ENCODE measurements around the gene INF2. TPM values are rescaled to one million over a fixed set of nuclear protein-coding genes. Genes with fewer than 3 reads are reported as not detected.

INF2 gene
- total RNA-seq, 4 donors from 2014 or later, result 44.6 to 102 (median 64.7) TPM

DNA sequence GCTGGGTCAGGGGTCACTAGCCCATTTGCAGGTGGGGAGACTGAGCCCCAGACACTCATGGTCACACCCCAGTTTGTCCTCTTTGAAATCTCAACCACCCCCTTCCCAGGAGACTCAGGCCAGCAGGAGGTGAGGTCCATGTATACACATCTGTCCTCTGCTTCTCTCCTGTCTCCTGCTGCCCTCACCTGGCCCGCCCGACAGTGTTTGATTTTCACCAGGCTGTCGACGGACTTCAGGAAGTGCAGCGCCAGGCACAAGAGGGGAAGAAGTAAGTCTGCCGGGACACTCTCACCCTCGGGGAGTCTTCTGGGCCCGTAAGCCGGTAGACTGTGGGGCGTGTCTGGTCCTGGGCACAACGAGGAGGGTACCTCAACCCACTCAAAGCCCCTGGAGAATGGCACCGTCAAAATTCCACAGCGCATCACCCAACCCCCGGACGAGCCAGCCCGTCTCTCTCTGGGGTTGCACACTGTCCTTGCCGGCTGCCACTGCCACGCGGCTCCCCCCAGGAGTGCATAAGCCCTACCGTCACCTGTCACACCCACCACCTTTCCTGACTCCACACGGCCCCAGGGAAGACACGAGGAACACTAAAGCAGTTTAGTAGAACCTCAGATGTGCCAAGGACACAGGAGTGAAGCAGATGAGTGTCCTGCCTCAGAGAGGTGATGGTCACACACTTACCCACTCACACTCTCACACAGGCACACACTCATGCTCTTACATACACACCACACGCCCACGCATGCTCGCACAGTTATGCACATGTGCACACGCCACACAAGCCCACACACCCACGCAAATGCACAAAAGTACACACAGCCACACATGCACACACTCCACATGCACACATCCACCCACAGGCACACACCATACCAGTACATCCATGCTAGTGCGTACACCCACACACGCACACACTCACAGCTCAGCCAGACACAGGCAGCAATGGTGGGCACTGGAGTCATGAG, 50.4 kb downstream of the INF2 start:
- H3K4me3 ChIP-seq, result no peak overlapping the region
- no peak overlapping the region for H3K27ac ChIP-seq
- TF ChIP-seq EP300 (IDR thresholded peaks at IDR 0.05) (no peak), POLR2AphosphoS5 (IDR thresholded peaks at IDR 0.05) (no peak), POLR2A (IDR thresholded peaks at IDR 0.05) (no peak)
- TF ChIP-seq, protein P1, sequence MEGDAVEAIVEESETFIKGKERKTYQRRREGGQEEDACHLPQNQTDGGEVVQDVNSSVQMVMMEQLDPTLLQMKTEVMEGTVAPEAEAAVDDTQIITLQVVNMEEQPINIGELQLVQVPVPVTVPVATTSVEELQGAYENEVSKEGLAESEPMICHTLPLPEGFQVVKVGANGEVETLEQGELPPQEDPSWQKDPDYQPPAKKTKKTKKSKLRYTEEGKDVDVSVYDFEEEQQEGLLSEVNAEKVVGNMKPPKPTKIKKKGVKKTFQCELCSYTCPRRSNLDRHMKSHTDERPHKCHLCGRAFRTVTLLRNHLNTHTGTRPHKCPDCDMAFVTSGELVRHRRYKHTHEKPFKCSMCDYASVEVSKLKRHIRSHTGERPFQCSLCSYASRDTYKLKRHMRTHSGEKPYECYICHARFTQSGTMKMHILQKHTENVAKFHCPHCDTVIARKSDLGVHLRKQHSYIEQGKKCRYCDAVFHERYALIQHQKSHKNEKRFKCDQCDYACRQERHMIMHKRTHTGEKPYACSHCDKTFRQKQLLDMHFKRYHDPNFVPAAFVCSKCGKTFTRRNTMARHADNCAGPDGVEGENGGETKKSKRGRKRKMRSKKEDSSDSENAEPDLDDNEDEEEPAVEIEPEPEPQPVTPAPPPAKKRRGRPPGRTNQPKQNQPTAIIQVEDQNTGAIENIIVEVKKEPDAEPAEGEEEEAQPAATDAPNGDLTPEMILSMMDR (IDR thresholded peaks at IDR 0.05), result no peak
- WGBS, 2 donors (ENCODE audit: low coverage in 1 of 2), result 80 to 95% methylated on average over 7 to 8 of the region's 29 CpGs
- H3K9me3 ChIP-seq, result no peaks in the 10 kb centered on the region
- no peaks in the 10 kb centered on the region for H3K27me3 ChIP-seq
- ATAC-seq, result no peak
- peaks cover 0 to 45% of the 10 kb centered on the region in 2 donors for H3K36me3 ChIP-seq
- peaks cover 0 to 25% (median 22%) of the 10 kb centered on the region in 3 donors for H3K4me1 ChIP-seq

DNA sequence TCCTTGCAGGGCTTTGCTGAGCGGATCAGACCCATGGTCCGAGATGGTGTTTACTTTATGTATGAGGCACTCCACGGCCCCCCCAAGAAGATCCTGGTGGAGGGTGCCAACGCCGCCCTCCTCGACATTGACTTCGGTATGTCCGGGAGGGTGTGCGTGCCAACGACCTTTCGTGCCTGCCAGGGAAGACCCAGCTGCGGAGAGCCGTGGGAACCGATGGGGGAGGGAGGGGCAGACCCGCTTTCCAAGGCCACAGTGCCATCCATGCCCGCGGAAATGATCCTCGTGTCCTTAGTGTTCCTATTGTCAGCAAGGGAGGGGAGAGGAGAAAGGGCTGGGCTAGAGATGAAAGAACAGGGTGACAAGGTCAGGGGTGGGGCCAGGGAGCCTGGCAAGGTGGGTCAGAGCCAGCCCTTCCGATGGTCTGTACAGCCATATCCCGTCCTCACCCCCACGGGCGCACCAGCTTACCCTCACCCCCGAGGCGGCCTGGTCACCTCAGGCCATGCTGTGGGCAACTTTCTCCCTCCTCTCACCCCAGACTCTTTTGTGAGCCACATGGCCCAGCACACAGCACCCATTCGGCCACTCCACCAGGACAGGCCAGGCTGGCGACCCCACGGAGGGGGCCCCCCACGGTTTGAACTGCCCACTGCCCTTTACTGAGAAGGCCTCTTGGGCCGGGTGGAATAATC, 51.8 kb downstream of the INF2 start:
- Histone ChIP-seq H3K27me3 (no peaks in the 10 kb centered on the region), H3K4me3 (no peak overlapping the region), H3K27ac (no peak overlapping the region), H3K4me1 (peaks cover under 1 to 20% (median 12%) of the 10 kb centered on the region in 3 donors), H3K36me3 (peaks cover 0 to 45% of the 10 kb centered on the region in 2 donors), H3K9me3 (no peaks in the 10 kb centered on the region)
- ATAC-seq, result no peak
- WGBS, 2 donors (ENCODE audit: low coverage in 1 of 2), result 83% methylated on average over 12 of the region's 29 CpGs; no CpG with 5 or more reads in 1 of the 2 donors
- no peak for TF ChIP-seq POLR2AphosphoS5 (IDR thresholded peaks at IDR 0.05)
- TF ChIP-seq EP300 (IDR thresholded peaks at IDR 0.05), result no peak

DNA sequence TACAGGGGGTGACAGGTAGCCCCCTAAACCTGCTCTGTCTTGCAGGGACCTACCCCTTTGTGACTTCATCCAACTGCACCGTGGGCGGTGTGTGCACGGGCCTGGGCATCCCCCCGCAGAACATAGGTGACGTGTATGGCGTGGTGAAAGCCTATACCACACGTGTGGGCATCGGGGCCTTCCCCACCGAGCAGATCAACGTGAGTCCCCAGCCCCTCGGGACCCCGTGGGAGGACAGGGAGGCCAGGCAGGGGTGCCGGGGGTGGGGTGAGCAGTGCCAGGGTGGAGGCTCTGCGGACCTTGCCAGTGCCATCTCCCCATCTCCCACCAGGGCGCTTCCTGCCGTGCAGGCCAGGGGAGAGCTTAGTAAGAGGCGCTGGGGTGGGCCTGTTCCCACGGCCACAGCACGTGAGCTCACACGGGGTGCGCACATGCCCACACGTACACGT, 52.4 kb downstream of the INF2 start:
- Histone ChIP-seq H3K27ac (no peak overlapping the region), H3K4me1 (peaks cover 3 to 20% (median 12%) of the 10 kb centered on the region in 3 donors), H3K36me3 (peaks cover 0 to 45% of the 10 kb centered on the region in 2 donors), H3K27me3 (no peaks in the 10 kb centered on the region), H3K9me3 (no peaks in the 10 kb centered on the region), H3K4me3 (no peak overlapping the region)
- TF ChIP-seq, protein P1 (IDR thresholded peaks at IDR 0.05), result no peak
- TF ChIP-seq EP300 (IDR thresholded peaks at IDR 0.05) (no peak), POLR2AphosphoS5 (IDR thresholded peaks at IDR 0.05) (no peak), POLR2A (IDR thresholded peaks at IDR 0.05) (no peak)
- no peak for ATAC-seq
- no CpG with 5 or more reads among the region's 23 CpGs for whole genome bisulfite sequencing, 2 donors (ENCODE audit: low coverage in 1 of 2)

DNA sequence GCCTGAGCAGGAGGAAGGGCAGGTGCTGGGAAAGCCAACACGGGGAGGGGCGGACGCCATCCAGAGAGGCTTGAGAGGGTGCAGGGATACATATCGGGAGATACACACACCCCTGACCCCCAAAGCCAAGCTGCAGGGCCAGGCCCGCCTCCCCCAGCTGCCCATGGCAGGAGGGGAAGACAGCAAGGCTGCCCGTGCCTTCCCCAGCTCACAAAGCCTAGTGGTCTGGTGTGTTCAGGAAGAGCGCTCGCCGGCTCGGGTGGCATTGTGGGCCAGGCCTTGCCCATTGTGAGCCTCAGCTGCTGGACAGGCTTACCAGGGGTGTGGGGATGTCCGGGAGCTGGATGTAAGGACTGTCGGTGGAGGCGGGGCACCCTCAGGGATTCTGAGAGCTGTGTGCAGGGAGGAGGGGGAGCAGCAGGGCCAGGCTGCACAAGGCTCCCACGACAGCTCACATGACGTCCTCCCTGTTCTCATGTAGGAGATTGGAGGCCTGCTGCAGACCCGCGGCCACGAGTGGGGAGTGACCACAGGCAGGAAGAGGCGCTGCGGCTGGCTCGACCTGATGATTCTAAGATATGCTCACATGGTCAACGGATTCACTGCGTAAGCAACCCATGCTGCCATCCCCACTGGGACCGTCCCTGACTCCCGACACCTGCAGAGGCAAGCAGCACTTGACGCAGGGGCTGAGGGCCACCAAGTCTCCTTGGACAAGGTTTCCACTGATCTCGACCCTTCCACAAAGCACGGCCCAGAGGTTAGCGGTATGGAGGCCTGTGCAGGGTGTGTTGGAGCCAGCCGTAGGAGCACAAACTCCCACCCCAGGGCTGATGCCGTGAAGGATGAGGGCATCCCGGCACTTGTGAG, 53.4 kb downstream of the INF2 start:
- no peak overlapping the region for H3K4me3 ChIP-seq
- ATAC-seq, result no peak
- no peaks in the 10 kb centered on the region for H3K27me3 ChIP-seq
- peaks cover 3 to 25% (median 15%) of the 10 kb centered on the region in 3 donors for H3K4me1 ChIP-seq
- H3K9me3 ChIP-seq, result no peaks in the 10 kb centered on the region
- 92 to 93% methylated on average over 6 of the region's 32 CpGs for WGBS, 2 donors (ENCODE audit: low coverage in 1 of 2)
- no peak for TF ChIP-seq POLR2A (IDR thresholded peaks at IDR 0.05)
- no peak for TF ChIP-seq EP300 (IDR thresholded peaks at IDR 0.05)
- TF ChIP-seq, protein P1 (IDR thresholded peaks at IDR 0.05), result no peak
- no peak for TF ChIP-seq POLR2AphosphoS5 (IDR thresholded peaks at IDR 0.05)
- H3K36me3 ChIP-seq, result peaks cover 0 to 45% of the 10 kb centered on the region in 2 donors
- H3K27ac ChIP-seq, result no peak overlapping the region

All from gastroesophageal sphincter (tissue), 4 donors.